HepG2 (cell line): ENCODE results near the gene CBX2. TPM values are rescaled to one million over a fixed set of nuclear protein-coding genes. Genes with fewer than 3 reads are reported as not detected.

ENCODE experiments used
- AGO1 ChIP-seq: fragments of 200-400 bp; formaldehyde crosslinking; IDR thresholded peaks from 2 replicates; pipeline ENCODE4 v1.6.1; 2017; ENCODE audit warnings: mild to moderate bottlenecking, low read depth, low read length, moderate library complexity; ENCODE audit not compliant: poor library complexity, severe bottlenecking
- BORCS8-MEF2B ChIP-seq: sonication (generic); formaldehyde crosslinking; IDR thresholded peaks from 2 replicates; pipeline ENCODE4 v1.8.0; 2022; ENCODE audit warnings: mild to moderate bottlenecking, missing genetic modification reagents
- CC2D1A ChIP-seq: sonication (generic); formaldehyde crosslinking; IDR thresholded peaks from 2 replicates; pipeline ENCODE4 v1.8.1; 2023; ENCODE audit warnings: mild to moderate bottlenecking, missing genetic modification reagents
- CREM ChIP-seq, 2 experiments: sonication (generic) in 1 of 2; formaldehyde crosslinking in 1 of 2; IDR thresholded peaks; 2 replicates each; pipeline versions ENCODE4 v1.4.0 to v1.6.1; 2016 to 2020; ENCODE audit warnings: antibody characterized with exemption in 1 of 2, mild to moderate bottlenecking in 1 of 2, missing genetic modification reagents in 1 of 2
- HBP1 ChIP-seq: IDR thresholded peaks from 2 replicates; pipeline ENCODE4 v1.6.1; 2016; ENCODE audit warnings: low read depth, control low read depth
- HMGA1 ChIP-seq: sonication (generic); formaldehyde crosslinking; conservative IDR thresholded peaks from 2 replicates; pipeline ENCODE4 v1.4.0; 2020; ENCODE audit warnings: missing genetic modification reagents
- MAFG ChIP-seq: sonication (generic); formaldehyde crosslinking; IDR thresholded peaks from 2 replicates; pipeline ENCODE4 v1.5.1; 2020; ENCODE audit warnings: mild to moderate bottlenecking, missing genetic modification reagents
- MTF1 ChIP-seq: sonication (generic); formaldehyde crosslinking; IDR thresholded peaks from 2 replicates; pipeline ENCODE4 v1.5.0; 2020; ENCODE audit warnings: missing genetic modification reagents
- MYC ChIP-seq: sonication (generic); formaldehyde crosslinking; IDR thresholded peaks from 2 replicates; pipeline ENCODE4 v1.9.0; 2021; ENCODE audit warnings: missing genetic modification reagents, borderline replicate concordance
- MYNN ChIP-seq: sonication (generic); formaldehyde crosslinking; IDR thresholded peaks from 2 replicates; pipeline ENCODE4 v1.4.0; 2020; ENCODE audit warnings: mild to moderate bottlenecking, low read depth, missing genetic modification reagents
- PAWR ChIP-seq: sonication (generic); formaldehyde crosslinking; IDR thresholded peaks from 2 replicates; pipeline ENCODE4 v1.4.0; 2020; ENCODE audit warnings: missing genetic modification reagents, mild to moderate bottlenecking, borderline replicate concordance
- REXO4 ChIP-seq: sonication (generic); formaldehyde crosslinking; IDR thresholded peaks from 2 replicates; pipeline ENCODE4 v1.8.0; 2022; ENCODE audit warnings: missing genetic modification reagents, mild to moderate bottlenecking, borderline replicate concordance
- SAP130 ChIP-seq: IDR thresholded peaks from 2 replicates; pipeline ENCODE4 v1.6.1; 2016; ENCODE audit warnings: low read depth
- TAF1 ChIP-seq: sonication (generic); formaldehyde crosslinking; IDR thresholded peaks from 2 replicates; pipeline ENCODE4 v1.4.0; 2020; ENCODE audit warnings: missing genetic modification reagents
- TEAD2 ChIP-seq: sonication (generic); formaldehyde crosslinking; IDR thresholded peaks from 2 replicates; pipeline ENCODE4 v1.9.0; 2021; ENCODE audit warnings: missing genetic modification reagents
- U2AF2 ChIP-seq: fragments of 200-400 bp; formaldehyde crosslinking; IDR thresholded peaks from 2 replicates; pipeline ENCODE4 v1.6.1; 2017; ENCODE audit warnings: low read depth, mild to moderate bottlenecking, low read length
- YY1 ChIP-seq: IDR thresholded peaks from 2 replicates; pipeline ENCODE4 v1.6.1; 2011; ENCODE audit warnings: low read length, low read depth, moderate library complexity, mild to moderate bottlenecking; ENCODE audit not compliant: insufficient read depth, insufficient replicate concordance
- ZBTB20 ChIP-seq: sonication (generic); formaldehyde crosslinking; IDR thresholded peaks from 2 replicates; pipeline ENCODE4 v1.8.1; 2023; ENCODE audit warnings: missing genetic modification reagents, low read depth, mild to moderate bottlenecking, borderline replicate concordance
- ZBTB43 ChIP-seq: sonication (generic); formaldehyde crosslinking; conservative IDR thresholded peaks from 2 replicates; pipeline ENCODE4 v1.4.0; 2020; ENCODE audit warnings: missing genetic modification reagents
- ZNF441 ChIP-seq: sonication (generic); formaldehyde crosslinking; IDR thresholded peaks from 2 replicates; pipeline ENCODE4 v1.7.0; 2021; ENCODE audit warnings: missing genetic modification reagents, borderline replicate concordance
- ZNF557 ChIP-seq: sonication (generic); formaldehyde crosslinking; IDR thresholded peaks from 2 replicates; pipeline ENCODE4 v1.4.0; 2020; ENCODE audit warnings: missing genetic modification reagents
- polyA plus RNA-seq, 8 experiments: library from polyadenylated mRNA; depleted of rRNA in 3 of 8; stranded (reverse) in 7 of 8; unstranded in 1 of 8; fragments of >200 nt; fragmentation: Illumina TruSeq in 4 of 8; extraction: Trizol in 4 of 8; gene quantifications; 2 replicates each; pipeline versions ENCODE4 v1.2.1 to v1.2.3, GENCODE V29; 2011 to 2016; ENCODE audit warnings: low read depth in 4 of 8, missing spikeins in 1 of 8, mixed read lengths in 1 of 8; ENCODE audit not compliant: insufficient read depth in 1 of 8
- total RNA-seq, 5 experiments: library from RNA; depleted of rRNA; stranded (reverse); fragments of >200 nt; fragmentation: Illumina TruSeq; extraction: Trizol; gene quantifications; 2 replicates each; pipeline ENCODE4 v1.2.3, GENCODE V29; 2016; ENCODE audit warnings: low read depth in 1 of 5
- TF ChIP-seq, protein P1 (sequence below): sonication (generic); formaldehyde crosslinking; IDR thresholded peaks from 2 replicates; pipeline ENCODE4 v1.5.0; 2020; ENCODE audit warnings: missing genetic modification reagents, mild to moderate bottlenecking, borderline replicate concordance
- TF ChIP-seq, protein P2 (sequence below): IDR thresholded peaks from 2 replicates; pipeline ENCODE4 v1.6.1; 2016; ENCODE audit warnings: missing compliant biosample characterization, missing genetic modification reagents, borderline replicate concordance
- TF ChIP-seq, protein P3 (sequence below): sonication (generic); formaldehyde crosslinking; IDR thresholded peaks from 2 replicates; pipeline ENCODE4 v1.5.1; 2020; ENCODE audit warnings: missing genetic modification reagents, mild to moderate bottlenecking, borderline replicate concordance

CBX2 gene
- total and polyA plus RNA-seq, 2 of the 13 experiments (the other 11 are each of a cell fraction or from before 2014, with no cell fraction given) = 14.5 to 31.1 TPM

DNA sequence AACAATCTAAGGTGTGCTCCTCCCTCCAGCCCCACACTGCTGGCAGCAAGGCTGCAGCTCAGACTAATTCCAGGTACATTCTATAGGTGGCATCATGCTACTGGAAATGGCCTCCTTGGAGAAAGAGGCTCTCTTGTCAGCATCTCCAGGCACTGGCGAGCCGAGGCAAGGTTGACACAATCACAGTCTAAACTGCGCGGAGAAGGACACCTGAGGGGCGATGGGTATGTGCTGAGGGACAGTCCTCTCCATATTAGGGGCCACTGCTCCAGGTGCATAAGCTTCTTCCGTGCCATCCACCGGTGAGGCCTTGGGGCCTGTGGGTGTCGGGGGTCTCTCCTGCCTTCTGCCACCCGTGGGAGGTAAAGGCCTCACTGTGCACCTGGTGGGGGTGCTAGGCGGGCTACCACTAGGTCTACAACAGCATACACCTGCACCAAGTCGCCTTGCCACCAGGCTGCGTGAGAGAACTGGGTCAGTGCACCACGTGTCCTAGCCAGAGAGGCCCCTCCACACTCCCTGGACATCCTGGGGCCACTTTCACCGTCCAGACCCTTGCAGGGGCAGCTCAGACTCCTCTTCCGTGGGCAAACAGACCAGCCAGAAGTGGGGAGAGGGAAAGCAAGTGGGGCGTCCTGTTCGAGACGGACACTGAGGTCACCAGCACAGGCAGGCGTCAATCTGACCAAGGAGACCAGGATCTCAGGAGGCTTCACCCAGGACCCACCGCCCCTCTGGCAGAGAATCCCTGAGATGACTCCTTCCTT, 31.0 kb downstream of the CBX2 start (continued):
- TF ChIP-seq BORCS8-MEF2B (no peak; the same call in 1 of the 2 replicates), ZBTB43 (no peak), ZNF441 (CRISPR knock-in tag) (no peak), CC2D1A (CRISPR knock-in tag) (no peak), HBP1 (0 out of 2 replicates have a peak, but pooled peaks have one; percentile 26), U2AF2 (no peak), HMGA1 (CRISPR knock-in tag) (no peak), REXO4 (no peak), ZBTB20 (CRISPR knock-in tag) (no peak), TAF1 (CRISPR knock-in tag) (no peak), YY1 (peak; percentile 51), TEAD2 (CRISPR knock-in tag) (no peak), ZNF557 (CRISPR knock-in tag) (no peak), SAP130 (CRISPR knock-in tag) (peak; percentile 57), AGO1 (no peak), PAWR (no peak), CREM (IDR thresholded peaks at IDR 0.05) (no peak), CREM (CRISPR knock-in tag; IDR thresholded peaks at IDR 0.05) (no peak), MYNN (CRISPR knock-in tag) (no peak), MYC (CRISPR knock-in tag) (peak; percentile 70; the same call in 1 of the 2 replicates), MTF1 (CRISPR knock-in tag) (no peak), MAFG (CRISPR knock-in tag) (no peak)
- TF ChIP-seq, protein P1, sequence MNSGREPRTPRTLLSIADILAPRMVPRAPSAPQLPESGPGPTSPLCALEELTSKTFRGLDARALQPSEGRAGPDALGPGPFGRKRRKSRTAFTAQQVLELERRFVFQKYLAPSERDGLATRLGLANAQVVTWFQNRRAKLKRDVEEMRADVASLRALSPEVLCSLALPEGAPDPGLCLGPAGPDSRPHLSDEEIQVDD (CRISPR knock-in tag) = no peak
- TF ChIP-seq, protein P2, sequence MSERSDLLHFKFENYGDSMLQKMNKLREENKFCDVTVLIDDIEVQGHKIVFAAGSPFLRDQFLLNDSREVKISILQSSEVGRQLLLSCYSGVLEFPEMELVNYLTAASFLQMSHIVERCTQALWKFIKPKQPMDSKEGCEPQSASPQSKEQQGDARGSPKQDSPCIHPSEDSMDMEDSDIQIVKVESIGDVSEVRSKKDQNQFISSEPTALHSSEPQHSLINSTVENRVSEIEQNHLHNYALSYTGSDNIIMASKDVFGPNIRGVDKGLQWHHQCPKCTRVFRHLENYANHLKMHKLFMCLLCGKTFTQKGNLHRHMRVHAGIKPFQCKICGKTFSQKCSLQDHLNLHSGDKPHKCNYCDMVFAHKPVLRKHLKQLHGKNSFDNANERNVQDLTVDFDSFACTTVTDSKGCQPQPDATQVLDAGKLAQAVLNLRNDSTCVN = no peak
- TF ChIP-seq, protein P3, sequence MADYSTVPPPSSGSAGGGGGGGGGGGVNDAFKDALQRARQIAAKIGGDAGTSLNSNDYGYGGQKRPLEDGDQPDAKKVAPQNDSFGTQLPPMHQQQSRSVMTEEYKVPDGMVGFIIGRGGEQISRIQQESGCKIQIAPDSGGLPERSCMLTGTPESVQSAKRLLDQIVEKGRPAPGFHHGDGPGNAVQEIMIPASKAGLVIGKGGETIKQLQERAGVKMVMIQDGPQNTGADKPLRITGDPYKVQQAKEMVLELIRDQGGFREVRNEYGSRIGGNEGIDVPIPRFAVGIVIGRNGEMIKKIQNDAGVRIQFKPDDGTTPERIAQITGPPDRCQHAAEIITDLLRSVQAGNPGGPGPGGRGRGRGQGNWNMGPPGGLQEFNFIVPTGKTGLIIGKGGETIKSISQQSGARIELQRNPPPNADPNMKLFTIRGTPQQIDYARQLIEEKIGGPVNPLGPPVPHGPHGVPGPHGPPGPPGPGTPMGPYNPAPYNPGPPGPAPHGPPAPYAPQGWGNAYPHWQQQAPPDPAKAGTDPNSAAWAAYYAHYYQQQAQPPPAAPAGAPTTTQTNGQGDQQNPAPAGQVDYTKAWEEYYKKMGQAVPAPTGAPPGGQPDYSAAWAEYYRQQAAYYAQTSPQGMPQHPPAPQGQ (CRISPR knock-in tag) = 0 out of 2 replicates have a peak, but pooled peaks have one; percentile 38
